GM19467 (cell line): Measurements from ENCODE around the gene SLC25A20.
A peak's percentile ranks its signal among the peaks of the same experiment; 100 is the strongest.

ENCODE experiments used
- ATAC-seq: cut with Tn5 transposase; IDR thresholded peaks from one replicate; pipeline ENCODE4 v1.9.1; 2021; ENCODE audit warnings: mild to moderate bottlenecking, moderate library complexity; ENCODE audit not compliant: unreplicated experiment

The SLC25A20 gene

GRCh38 chr3:48899273-48899672, 591 bp upstream of the SLC25A20 start:
- ATAC-seq: peak; percentile 11

DNA sequence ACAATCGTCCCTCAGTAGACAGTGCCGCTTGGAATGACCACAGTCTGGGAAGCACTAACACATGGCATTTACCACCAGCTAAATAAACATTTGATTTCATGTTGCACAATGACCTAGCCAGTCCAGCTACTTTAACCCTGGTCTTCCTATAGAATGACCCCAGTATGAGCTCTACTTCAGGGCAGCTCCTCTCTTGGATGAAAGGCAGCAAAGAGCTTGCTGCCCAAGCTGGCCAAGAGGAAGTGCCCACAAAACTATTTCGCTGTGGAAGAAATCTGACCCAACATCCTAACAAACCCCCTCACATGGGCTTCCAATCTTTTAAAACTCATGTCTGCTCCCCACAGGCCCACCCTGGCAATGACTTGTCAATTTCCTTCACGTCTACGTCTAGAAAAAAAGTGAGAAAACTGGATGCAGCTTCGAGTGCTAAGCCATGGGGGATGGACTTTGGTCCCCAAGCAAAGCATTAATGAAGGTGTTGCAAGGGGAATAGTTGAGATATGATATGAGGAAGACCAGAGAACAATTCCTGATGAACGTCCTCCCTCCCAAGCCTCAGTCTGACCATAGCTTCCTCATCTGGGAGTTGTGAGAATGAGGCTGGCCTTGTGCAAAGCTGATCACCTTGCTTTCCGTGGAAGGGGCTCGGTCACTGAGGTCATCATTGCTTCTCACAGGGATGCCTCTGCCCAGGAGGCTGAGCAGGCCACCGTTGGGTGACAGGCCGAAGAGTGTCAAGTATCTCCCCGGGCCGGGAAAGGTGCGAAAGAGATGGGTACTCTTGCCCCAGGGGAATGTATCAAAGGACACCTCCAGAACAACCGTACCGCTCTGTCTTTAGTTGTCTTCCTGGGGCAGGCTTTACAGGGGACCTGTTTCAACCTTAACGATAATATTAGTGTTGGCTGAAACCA, 964 bp downstream of the SLC25A20 start:
- no peak for ATAC-seq

- ATAC-seq: no peak
Observed at GRCh38 chr3:48896936-48897335, 1.7 kb downstream of the SLC25A20 start.

GRCh38 chr3:48894516-48894915, 4.2 kb downstream of the SLC25A20 start:
- no peak for ATAC-seq

GRCh38 chr3:48891606-48892005, 7.1 kb downstream of the SLC25A20 start:
- ATAC-seq: no peak

- no peak for ATAC-seq
Observed at GRCh38 chr3:48885753-48886152, 12.9 kb downstream of the SLC25A20 start.

- ATAC-seq: no peak
Observed at GRCh38 chr3:48881652-48882114, 17.0 kb downstream of the SLC25A20 start.

- no peak for ATAC-seq
Observed at GRCh38 chr3:48881006-48881405, 17.7 kb downstream of the SLC25A20 start.

DNA sequence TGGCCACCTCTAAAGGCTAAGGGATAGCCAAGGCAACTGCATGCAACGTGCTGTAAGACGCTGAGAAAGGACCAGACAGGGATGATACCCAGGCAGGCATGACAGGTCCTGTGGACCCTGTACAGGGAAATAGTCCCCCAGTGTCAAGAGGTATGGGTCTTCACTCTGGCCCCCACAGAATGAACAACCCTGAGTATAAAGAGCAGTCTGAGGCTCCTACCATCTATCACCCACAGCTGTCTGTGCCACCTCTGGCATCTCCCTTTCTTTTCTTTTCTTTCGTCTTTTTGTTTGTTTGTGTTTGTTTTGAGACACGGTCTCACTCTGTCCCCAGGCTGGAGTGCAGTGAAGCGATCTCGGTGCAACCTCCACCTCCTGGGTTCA, 18.7 kb downstream of the SLC25A20 start:
- no peak for ATAC-seq

GRCh38 chr3:48879307-48879993, 19.2 kb downstream of the SLC25A20 start:
- no peak for ATAC-seq

DNA sequence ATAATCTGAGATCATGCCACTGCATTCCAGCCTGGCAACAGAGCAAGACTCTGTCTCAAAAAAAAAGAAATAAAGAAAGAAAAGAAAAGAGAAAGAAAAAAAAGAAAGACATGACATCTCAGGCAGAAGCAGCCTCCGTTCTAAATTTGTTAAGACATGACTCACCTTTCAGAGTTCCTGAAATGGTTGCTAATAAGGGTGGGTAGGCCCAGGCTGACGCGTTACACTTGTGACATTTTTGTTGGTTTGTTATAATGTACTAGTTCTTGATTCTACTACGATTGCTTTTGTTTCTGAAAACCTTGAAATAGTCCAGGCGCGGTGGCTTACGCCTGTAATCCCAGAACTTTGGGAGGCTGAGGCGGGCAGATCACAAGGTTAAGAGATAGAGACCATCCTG, 21.0 kb downstream of the SLC25A20 start:
- no peak for ATAC-seq

GRCh38 chr3:48863122-48863521, 35.6 kb downstream of the SLC25A20 start:
- ATAC-seq: no peak

GRCh38 chr3:48859206-48859605, 39.5 kb downstream of the SLC25A20 start:
- ATAC-seq: no peak

GRCh38 chr3:48858709-48859108, 40.0 kb downstream of the SLC25A20 start:
- no peak for ATAC-seq

- no peak for ATAC-seq
Observed at GRCh38 chr3:48857641-48858040, 41.0 kb downstream of the SLC25A20 start.

GRCh38 chr3:48856469-48856868, 42.2 kb downstream of the SLC25A20 start:
- no peak for ATAC-seq

- no peak for ATAC-seq
Observed at GRCh38 chr3:48855681-48856447, 42.8 kb downstream of the SLC25A20 start.

- ATAC-seq: no peak
Observed at GRCh38 chr3:48852151-48852550, 46.5 kb downstream of the SLC25A20 start.

DNA sequence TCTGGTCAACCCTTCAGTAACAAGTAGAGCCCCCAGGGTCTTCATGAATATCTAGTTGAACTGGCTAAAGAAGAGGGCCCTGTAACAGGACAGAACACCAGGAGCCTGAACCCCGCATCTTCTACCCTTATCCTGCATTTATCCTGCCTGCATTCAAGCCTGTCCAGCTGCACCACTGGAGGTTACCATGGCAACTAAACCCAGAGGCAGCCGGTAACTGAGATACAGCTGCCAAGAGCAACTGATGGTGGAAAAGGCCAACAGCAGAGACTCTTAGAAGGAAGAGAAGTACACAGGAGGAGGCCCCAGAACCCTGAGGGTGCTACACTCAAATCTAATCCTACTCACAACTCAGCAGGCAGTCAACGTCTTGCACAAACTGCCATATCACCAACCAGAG, 47.3 kb downstream of the SLC25A20 start:
- no peak for ATAC-seq

- no peak for ATAC-seq
Observed at GRCh38 chr3:48848816-48849515, 49.7 kb downstream of the SLC25A20 start.
